Kidney (tissue), 14 donors: ENCODE results near the gene PHKA2. TPM values are rescaled to one million over a fixed set of nuclear protein-coding genes. Genes with fewer than 3 reads are reported as not detected.

Experiments
- DNase-seq, 5 donors: peaks; one replicate each; pipeline ENCODE4 v3.0.0-alpha.2; 2013 to 2020
- FAIRE-seq: peaks from 2 replicates; lab custom pipeline; 2012; peaks lifted over from hg19 to GRCh38; lab: Jason Lieb, UNC
- H3K27ac ChIP-seq, 2 donors: one replicate each; pipeline ENCODE4 v1.7.0; 2013; ENCODE audit warnings: low read depth in 2 of 2, low read length in 2 of 2, inconsistent platforms in 1 of 2
- H3K27me3 ChIP-seq: one replicate; pipeline ENCODE4 v1.7.1; 2013; ENCODE audit warnings: low read length, inconsistent platforms; ENCODE audit not compliant: control insufficient read depth, insufficient read depth
- H3K36me3 ChIP-seq, 3 donors: one replicate each; pipeline versions ENCODE4 v1.7.0 to v1.7.1; 2013; ENCODE audit warnings: low read length in 3 of 3, control low read depth in 1 of 3, inconsistent platforms in 1 of 3; ENCODE audit not compliant: insufficient read depth in 3 of 3, control insufficient read depth in 2 of 3
- H3K4me1 ChIP-seq, 3 donors: one replicate each; pipeline versions ENCODE4 v1.7.0 to v1.7.1; 2013; ENCODE audit warnings: low read length in 3 of 3, inconsistent platforms in 1 of 3, low read depth in 1 of 3; ENCODE audit not compliant: control insufficient read depth in 2 of 3, insufficient read depth in 2 of 3
- H3K4me3 ChIP-seq, 3 donors: one replicate each; pipeline versions ENCODE4 v1.7.0 to v1.8.1; 2013; ENCODE audit warnings: low read length in 3 of 3, control low read depth in 1 of 3, inconsistent platforms in 1 of 3
- H3K9ac ChIP-seq, 3 donors: one replicate each; pipeline versions ENCODE4 v1.7.0 to v1.7.1; 2013; ENCODE audit warnings: low read length in 3 of 3, control low read depth in 1 of 3, inconsistent platforms in 1 of 3
- H3K9me3 ChIP-seq, 3 donors: one replicate each; pipeline versions ENCODE4 v1.7.0 to v1.7.1; 2013; ENCODE audit warnings: low read length in 3 of 3, control low read depth in 1 of 3, inconsistent platforms in 1 of 3; ENCODE audit not compliant: control insufficient read depth in 2 of 3, insufficient read depth in 1 of 3
- intact Hi-C: fragments of 100-400 bp; cut with DNase I; formaldehyde crosslinking; loops from one replicate; pipeline ENCODE4 v1.11.1; 2022
- polyA plus RNA-seq: library from polyadenylated mRNA; stranded (reverse); fragments of 350-450 nt; fragmentation: Illumina TruSeq; extraction: RNeasy Lipid Tissue Mini Kit (QIAGEN cat#74804); gene quantifications from one replicate; pipeline ENCODE4 v1.2.3, GENCODE V29; 2014; ENCODE audit warnings: low read depth, low replicate concordance; ENCODE audit not compliant: insufficient read depth
- total RNA-seq: library from RNA; stranded (reverse); fragmentation: NEBNext Ultra II Directional; extraction: Animal tissue kit (Norgen Biotek cat#: 25700); gene quantifications from one replicate; pipeline ENCODE4 v1.2.1, GENCODE V29; 2021
- TF ChIP-seq, protein P1 (sequence below): IDR thresholded peaks from 3 replicates; pipeline ENCODE4 v1.5.1; 2012; ENCODE audit warnings: mild to moderate bottlenecking, moderate library complexity, borderline replicate concordance; ENCODE audit not compliant: insufficient read depth; ENCODE audit errors: extremely low read depth
- donor health status: control.
- donor health status: control.
- donor health status: control.
- donor health status: control.
- donor health status: control.
- donor health status: DM: yes; HTN: yes; CAD: no.
- donor health status: Normal renal cell carcinoma (clear cell type).

Gene PHKA2
- total and polyA plus RNA-seq, 2 donors from 2014 or later: 14.7 to 26.3 TPM

DNA sequence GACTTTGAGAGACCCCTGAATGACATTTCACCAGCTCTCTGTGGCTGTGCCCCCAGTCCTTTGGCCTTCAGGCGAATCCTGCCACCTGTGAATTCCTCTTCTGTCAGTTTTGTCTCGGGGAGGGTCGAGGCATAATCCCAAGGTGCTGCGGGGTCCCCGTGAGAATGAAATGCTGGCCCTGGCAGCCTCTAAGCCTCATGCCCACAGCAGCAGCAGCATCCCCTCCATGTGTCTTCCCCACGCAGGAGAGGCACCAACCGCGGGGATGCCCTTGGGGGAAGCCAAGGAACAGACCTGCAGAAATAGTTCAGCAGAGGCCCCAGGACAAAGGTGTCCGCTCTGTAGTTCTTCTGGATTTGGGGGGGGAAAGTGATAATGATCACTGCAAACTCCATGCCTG, 104.8 kb downstream of the PHKA2 start:
- no peaks in the 10 kb centered on the region for H3K9me3 ChIP-seq
- TF ChIP-seq, protein P1, sequence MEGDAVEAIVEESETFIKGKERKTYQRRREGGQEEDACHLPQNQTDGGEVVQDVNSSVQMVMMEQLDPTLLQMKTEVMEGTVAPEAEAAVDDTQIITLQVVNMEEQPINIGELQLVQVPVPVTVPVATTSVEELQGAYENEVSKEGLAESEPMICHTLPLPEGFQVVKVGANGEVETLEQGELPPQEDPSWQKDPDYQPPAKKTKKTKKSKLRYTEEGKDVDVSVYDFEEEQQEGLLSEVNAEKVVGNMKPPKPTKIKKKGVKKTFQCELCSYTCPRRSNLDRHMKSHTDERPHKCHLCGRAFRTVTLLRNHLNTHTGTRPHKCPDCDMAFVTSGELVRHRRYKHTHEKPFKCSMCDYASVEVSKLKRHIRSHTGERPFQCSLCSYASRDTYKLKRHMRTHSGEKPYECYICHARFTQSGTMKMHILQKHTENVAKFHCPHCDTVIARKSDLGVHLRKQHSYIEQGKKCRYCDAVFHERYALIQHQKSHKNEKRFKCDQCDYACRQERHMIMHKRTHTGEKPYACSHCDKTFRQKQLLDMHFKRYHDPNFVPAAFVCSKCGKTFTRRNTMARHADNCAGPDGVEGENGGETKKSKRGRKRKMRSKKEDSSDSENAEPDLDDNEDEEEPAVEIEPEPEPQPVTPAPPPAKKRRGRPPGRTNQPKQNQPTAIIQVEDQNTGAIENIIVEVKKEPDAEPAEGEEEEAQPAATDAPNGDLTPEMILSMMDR: no peak
- H3K9ac ChIP-seq: no peak overlapping the region
- FAIRE-seq: no peak
- H3K36me3 ChIP-seq: no peaks in the 10 kb centered on the region
- no peak overlapping the region for H3K4me3 ChIP-seq
- no peaks in the 10 kb centered on the region for H3K27me3 ChIP-seq
- intact Hi-C loops: no loop called here
- H3K27ac ChIP-seq: no peak overlapping the region
- no peak for DNase-seq
- H3K4me1 ChIP-seq: no peaks in the 10 kb centered on the region

DNA sequence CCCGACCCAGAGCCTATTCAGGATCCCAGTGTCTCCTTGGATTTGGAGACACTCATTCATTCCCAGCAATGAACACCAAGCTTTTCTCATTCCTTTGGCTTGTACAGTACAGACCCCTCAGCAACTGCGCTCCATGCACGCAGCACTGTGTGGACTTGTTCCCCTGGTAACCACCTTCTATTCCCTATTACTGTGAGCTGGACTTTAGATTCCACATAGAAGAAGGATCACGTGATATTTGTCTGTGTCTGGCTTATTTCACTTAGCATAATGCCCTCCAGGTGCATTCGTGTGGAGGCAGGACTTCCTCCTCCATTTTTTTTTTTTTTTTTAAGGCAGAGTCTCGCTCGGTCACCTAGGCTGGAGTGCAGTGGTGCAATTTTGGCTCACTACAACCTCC, 106.4 kb downstream of the PHKA2 start:
- no peak overlapping the region for H3K27ac ChIP-seq
- no peaks in the 10 kb centered on the region for H3K36me3 ChIP-seq
- H3K4me3 ChIP-seq: no peak overlapping the region
- no peak for FAIRE-seq
- TF ChIP-seq, protein P1: no peak
- intact Hi-C loops: no loop called here
- no peak overlapping the region for H3K9ac ChIP-seq
- H3K27me3 ChIP-seq: no peaks in the 10 kb centered on the region
- peaks cover 0 to under 1% (median 0%) of the 10 kb centered on the region in 3 donors for H3K4me1 ChIP-seq
- no peak for DNase-seq
- H3K9me3 ChIP-seq: no peaks in the 10 kb centered on the region

GRCh38 chrX:18875256-18875878, 108.5 kb downstream of the PHKA2 start:
- no peaks in the 10 kb centered on the region for H3K27me3 ChIP-seq
- no peak overlapping the region for H3K4me3 ChIP-seq
- no peaks in the 10 kb centered on the region for H3K9me3 ChIP-seq
- FAIRE-seq (no peak), DNase-seq (no peak)
- peaks cover 0 to 3% (median 0%) of the 10 kb centered on the region in 3 donors for H3K4me1 ChIP-seq
- H3K27ac ChIP-seq: no peak overlapping the region
- intact Hi-C loops: no loop called here
- TF ChIP-seq, protein P1: no peak
- H3K9ac ChIP-seq: no peak overlapping the region
- no peaks in the 10 kb centered on the region for H3K36me3 ChIP-seq
